HG03025 (cell line): Measurements from ENCODE around the gene IRAK4.

Experiments
- ATAC-seq: cut with Tn5 transposase; IDR thresholded peaks from one replicate; pipeline ENCODE4 v1.9.1; 2021; ENCODE audit warnings: mild to moderate bottlenecking, moderate library complexity; ENCODE audit not compliant: unreplicated experiment, low FRiP score

The IRAK4 gene

GRCh38 chr12:43764528-43764927 lies 5.8 kb downstream of the IRAK4 start:
- no peak for ATAC-seq

GRCh38 chr12:43766291-43766690 lies 7.5 kb downstream of the IRAK4 start:
- no peak for ATAC-seq

- ATAC-seq: no peak
These were observed 17.7 kb downstream of the IRAK4 start for GRCh38 chr12:43776498-43776897.

DNA sequence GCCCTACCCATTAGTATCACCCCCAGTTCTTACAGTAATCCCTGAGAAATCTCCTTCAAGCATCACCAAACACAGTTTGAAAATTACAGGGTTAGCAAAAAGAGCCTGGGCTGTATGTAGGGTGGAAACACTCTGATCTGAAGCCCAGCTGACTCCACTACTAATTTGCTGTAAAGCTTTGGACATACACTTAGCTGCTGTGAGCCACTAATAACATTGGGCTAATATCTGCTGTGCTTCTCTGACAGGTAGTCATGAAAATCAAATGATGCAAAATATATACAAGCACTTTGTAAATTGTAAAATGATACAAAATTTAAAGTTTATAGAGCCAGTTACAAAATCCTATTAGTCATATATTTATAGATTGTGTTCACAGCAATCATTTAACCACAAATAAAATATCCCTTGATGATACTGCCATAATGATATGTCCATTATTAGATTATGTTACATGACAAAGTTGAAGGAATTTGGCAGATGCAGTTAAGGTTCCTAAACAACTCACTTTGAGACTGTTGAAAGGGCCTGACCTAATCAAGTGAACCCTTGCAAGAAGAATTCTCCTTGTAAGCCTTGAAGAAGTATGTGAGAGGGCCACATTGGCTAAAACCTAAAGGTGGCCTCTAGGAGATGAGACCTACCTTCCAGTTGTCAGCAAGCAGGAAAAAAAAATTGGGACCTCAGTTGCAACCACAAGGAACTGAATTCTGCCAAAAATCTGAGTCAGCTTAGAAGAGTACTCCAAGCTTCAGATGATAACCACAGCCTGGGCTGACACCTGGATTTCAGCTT lies 28.3 kb downstream of the IRAK4 start:
- ATAC-seq: no peak

DNA sequence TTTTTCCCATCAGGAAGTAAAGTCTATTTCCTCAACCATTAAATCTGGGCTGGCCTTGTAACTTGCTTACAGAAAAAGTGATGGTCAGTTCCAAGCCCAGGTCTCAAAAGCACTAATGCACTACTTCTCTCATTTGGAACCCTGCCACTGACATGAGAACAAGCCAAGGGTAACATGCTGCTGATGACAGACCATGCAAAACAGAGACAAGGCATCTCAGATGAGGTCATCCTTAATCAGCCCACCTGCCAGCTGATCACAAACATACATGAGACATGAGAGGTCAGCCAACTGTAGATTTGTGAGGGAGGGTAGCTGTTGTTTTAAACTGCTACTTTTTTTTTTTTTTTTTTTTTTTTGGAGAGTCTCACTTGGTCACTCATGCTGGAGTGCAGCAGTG lies 31.2 kb downstream of the IRAK4 start:
- ATAC-seq: no peak

- no peak for ATAC-seq
These were observed 37.0 kb downstream of the IRAK4 start for GRCh38 chr12:43795716-43796280.

DNA sequence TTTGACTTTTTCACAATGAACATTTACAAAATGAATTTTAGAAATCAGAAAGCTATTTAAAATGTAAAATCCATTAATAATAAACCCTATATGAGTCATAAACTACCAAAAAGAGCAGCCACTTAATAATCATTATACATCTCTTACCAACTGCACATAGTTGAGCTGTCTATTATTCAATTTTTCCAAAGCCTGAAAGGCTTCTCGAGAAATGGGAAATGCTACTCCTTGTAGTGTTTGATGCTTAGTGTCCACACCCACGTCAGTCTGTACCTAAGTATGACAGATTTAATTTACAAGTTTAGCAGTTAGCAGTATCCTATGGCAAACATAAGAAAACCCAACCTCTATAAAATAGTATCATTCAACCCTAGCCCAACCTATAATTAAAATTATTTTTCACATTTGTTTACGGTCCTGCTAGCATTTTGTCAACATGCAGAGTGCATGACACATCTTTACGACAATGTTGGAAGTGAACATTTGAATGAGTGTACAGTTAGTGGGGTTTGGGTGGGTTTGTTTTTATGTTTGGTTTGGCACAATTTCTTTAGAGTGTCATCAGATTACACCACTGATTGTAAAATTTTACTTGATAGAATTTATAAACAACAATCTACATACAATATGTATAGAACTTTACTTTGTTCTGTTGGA lies 38.9 kb downstream of the IRAK4 start:
- ATAC-seq: no peak

GRCh38 chr12:43805149-43805859 lies 46.6 kb downstream of the IRAK4 start:
- ATAC-seq: no peak

DNA sequence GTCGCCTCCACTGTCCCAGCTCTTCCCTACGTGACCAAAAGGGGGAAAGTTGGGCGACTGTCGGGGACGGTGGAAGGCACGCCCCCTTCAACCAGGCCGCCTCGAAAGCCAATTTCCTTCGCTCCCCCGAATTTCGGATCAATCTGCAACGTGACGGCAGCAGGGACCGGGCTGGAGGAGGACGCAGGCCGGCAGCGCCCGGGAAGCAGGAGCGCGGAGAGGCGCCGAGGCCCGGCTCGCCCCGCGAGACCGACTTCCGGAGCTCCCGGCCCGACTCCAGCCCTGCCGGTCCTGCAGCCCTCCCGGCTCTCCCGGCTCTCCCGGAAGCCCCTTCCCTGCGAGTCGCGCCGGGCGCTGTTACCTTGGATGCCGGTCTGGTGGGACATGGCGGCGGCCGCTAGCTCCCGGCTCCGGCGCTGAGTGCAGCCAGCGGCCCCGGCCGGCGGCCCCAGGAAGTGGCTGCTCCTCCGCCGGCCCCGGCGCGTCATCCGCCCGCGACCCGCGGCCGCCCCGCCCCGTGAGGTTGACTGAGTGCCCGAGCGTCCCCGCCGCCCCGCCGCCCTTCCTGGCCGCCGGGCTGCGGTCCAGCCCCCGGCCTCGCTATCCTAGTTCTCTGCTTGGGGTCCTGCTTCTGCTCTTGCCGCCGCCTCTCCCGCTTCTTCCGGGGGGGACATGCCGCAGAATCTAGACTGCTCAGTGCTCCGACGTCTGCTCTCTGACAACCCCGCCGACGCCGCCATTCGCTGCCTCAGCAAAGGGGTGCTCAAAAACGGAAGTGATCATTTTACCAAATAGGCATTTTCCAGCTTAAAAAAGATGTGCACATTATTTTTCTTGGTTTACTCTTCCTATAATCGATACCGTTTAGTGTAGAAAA lies 47.3 kb downstream of the IRAK4 start, which contains the start of gene TWF1:
Gene TWF1 (minus strand): TSS at position 458 of the 877 bp plus-strand sequence. CDS start 72 bp downstream, at position 386.
- peak; percentile 95 for ATAC-seq

- no peak for ATAC-seq
These were observed 48.0 kb downstream of the IRAK4 start for GRCh38 chr12:43806737-43807072.

DNA sequence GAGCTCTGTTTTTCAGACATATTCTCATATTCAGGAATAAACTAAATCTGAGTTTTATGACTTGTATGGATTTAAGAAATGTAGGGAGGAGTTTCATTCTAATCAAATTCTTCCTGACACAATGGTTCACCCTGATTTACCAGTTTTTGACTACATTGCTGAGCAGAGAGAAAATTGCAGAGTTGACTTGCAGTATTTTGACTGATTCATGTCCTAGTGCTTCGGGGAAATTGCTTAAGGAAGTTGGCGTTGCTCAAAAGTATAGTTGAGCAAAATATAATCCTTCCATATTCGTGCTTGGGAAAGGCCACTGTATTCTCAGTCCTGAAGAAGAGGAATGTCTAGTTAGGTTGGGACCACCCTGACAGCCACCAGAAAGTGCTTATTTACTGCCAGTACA lies 48.6 kb downstream of the IRAK4 start:
- no peak for ATAC-seq

DNA sequence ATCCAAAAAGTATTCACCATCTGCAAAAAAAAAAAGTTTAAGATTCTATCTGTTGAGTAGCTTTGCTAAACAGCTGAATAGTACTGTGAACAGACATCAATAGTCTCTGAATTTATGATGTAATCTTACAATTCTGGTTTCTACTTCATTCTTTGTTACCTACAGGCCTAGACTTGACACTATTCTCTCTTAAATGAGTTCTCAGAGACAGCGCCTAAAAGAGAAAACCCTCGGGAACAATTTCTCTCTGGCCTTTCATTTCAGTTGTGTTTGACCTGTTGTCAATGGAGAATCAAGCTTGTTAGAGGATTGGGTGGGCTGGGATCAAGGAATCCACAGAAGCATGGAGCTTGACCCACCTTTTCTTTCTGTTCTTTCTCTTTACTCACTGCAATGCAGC lies 53.3 kb downstream of the IRAK4 start:
- ATAC-seq: no peak

- ATAC-seq: no peak
These were observed 54.2 kb downstream of the IRAK4 start for GRCh38 chr12:43812926-43813325.

DNA sequence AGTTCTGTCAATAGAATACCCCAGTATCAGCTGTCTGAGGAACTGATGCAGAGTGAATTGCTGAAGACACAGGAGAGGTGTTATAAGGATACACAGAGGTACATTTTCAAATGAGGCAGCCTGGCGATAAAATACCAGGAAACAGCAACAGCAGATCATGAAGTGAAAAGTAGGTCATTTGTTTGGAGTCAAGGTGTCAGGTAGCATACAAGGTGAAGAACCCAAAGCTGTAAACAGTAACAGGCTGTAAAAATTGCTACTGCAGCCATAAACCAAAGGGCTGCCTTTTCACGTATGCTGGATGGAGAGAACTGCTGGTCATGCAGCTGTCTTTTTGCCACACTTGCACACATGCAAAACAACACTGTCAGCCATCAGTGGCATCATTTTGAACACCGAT lies 56.7 kb downstream of the IRAK4 start:
- ATAC-seq: no peak

- ATAC-seq: no peak
These were observed 57.4 kb downstream of the IRAK4 start for GRCh38 chr12:43816168-43816567.

DNA sequence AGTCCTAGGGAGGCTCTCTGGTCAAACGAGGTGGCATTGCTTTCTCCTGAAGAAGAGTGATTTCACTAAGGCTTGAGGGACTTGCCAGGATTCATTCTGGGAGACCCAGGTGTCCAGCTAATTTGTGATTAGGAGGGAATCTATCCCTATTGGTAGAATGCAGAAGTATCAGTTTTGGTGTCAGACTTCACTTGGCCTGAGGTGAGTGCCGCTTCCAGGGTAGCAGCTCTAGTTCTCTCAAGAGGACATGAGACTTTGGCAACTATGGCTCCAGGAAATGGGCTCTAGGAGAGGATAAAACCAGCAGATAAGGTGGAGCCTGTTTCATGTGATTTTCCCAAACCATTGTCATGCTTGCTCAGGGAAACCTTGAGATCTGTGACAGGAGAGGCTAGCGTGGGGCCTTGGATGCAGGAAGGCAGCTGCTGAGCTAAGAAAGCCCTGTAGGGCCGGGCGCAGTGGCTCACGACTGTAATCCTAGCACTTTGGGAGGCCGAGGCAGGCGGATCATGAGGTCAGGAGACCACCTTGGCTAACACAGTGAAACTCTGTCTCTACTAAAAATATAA lies 65.5 kb downstream of the IRAK4 start:
- ATAC-seq: no peak

DNA sequence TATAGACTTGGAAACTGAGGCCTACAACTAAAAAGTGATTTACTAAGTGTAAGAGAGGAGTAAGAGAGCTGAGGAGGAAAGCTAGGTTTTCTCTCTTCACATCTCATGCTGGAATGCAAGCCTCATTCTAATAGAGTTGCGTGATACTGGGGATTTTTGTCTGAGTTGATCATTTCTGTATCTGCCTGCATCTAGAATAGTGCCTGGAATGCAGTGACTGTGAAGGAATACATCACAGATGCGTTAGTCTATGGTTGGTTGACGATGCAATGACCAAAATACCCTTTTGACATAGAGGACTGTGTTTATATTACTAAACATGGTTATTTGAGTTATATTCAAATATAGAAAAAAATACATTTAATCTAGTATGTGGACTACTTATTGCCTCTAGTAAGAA lies 67.9 kb downstream of the IRAK4 start:
- no peak for ATAC-seq

- no peak for ATAC-seq
These were observed 68.3 kb downstream of the IRAK4 start for GRCh38 chr12:43827093-43827492.

GRCh38 chr12:43832463-43833168 lies 73.9 kb downstream of the IRAK4 start:
- ATAC-seq: no peak
